Smooth muscle cell (in vitro differentiated cells): ENCODE measurements around the gene CARMIL1. TPM values are rescaled to one million over a fixed set of nuclear protein-coding genes. Genes with fewer than 3 reads are reported as not detected.

Experiments used
- DNase-seq: peaks from one replicate; lab custom pipeline; 2025; ENCODE audit not compliant: unreplicated experiment; lab: John Stamatoyannopoulos, UW
- H2AFZ ChIP-seq: fragments of 200-600 bp; sonication (generic); 2 replicates; pipeline ENCODE4 v1.6.0; 2016; ENCODE audit warnings: antibody characterized with exemption, low read depth, mild to moderate bottlenecking
- H3F3A ChIP-seq: fragments of 200-600 bp; sonication (generic); 2 replicates; pipeline ENCODE4 v1.6.0; 2017; ENCODE audit warnings: antibody characterized with exemption, low read depth
- H3K27ac ChIP-seq: fragments of 200-600 bp; sonication (generic); 2 replicates; pipeline ENCODE4 v1.5.1; 2016; ENCODE audit warnings: low read depth, mild to moderate bottlenecking
- H3K27me3 ChIP-seq: fragments of 200-600 bp; sonication (generic); 2 replicates; pipeline ENCODE4 v1.6.1; 2016; ENCODE audit warnings: low read depth, mild to moderate bottlenecking
- H3K36me3 ChIP-seq: fragments of 200-600 bp; sonication (generic); 2 replicates; pipeline ENCODE4 v1.5.1; 2016; ENCODE audit warnings: low read depth
- H3K4me1 ChIP-seq: fragments of 200-600 bp; sonication (generic); 2 replicates; pipeline ENCODE4 v1.5.1; 2016; ENCODE audit warnings: low read depth
- H3K4me2 ChIP-seq: fragments of 200-600 bp; sonication (generic); 2 replicates; pipeline ENCODE4 v1.6.0; 2016; ENCODE audit warnings: mild to moderate bottlenecking
- H3K4me3 ChIP-seq: fragments of 200-600 bp; sonication (generic); 2 replicates; pipeline ENCODE4 v1.5.1; 2016; ENCODE audit warnings: mild to moderate bottlenecking
- H3K79me2 ChIP-seq: fragments of 200-600 bp; sonication (generic); 2 replicates; pipeline ENCODE4 v1.6.0; 2016; ENCODE audit warnings: low read depth, mild to moderate bottlenecking
- H3K9ac ChIP-seq: fragments of 200-600 bp; sonication (generic); 2 replicates; pipeline ENCODE4 v1.6.0; 2016; ENCODE audit warnings: low read depth
- H3K9me3 ChIP-seq: fragments of 200-600 bp; sonication (generic); replicated peaks from 2 replicates; pipeline ENCODE4 v1.5.1; 2016; ENCODE audit warnings: low read depth
- H4K20me1 ChIP-seq: fragments of 200-600 bp; sonication (generic); 2 replicates; pipeline ENCODE4 v1.6.0; 2016; ENCODE audit warnings: low read depth
- WGBS: methylation state at CpG from one replicate; pipeline ENCODE4 v1.1.7; 2016; ENCODE audit warnings: low lambda C conversion rate; 5-methylcytosine and 5-hydroxymethylcytosine counted together
- polyA plus RNA-seq: library from polyadenylated mRNA; unstranded; fragments of >200 nt; fragmentation: Nextera tagmentation; extraction: Ambion mirVana; gene quantifications from 2 replicates; pipeline ENCODE4 v1.2.1, GENCODE V29; 2016
- total RNA-seq: library from RNA; depleted of rRNA; stranded (reverse); fragments of >200 nt; gene quantifications from 2 replicates; pipeline ENCODE4 v1.2.3, GENCODE V29; 2014
- TF ChIP-seq, protein P1 (sequence below): fragments of 200-600 bp; sonication (generic); IDR thresholded peaks from 2 replicates; pipeline ENCODE4 v1.5.1; 2017; ENCODE audit warnings: borderline replicate concordance, mild to moderate bottlenecking, antibody characterized with exemption; ENCODE audit not compliant: insufficient read depth, poor library complexity, severe bottlenecking

Gene CARMIL1
- total and polyA plus RNA-seq, 2 experiments from 2014 or later, result 7.6 to 24.1 TPM

DNA sequence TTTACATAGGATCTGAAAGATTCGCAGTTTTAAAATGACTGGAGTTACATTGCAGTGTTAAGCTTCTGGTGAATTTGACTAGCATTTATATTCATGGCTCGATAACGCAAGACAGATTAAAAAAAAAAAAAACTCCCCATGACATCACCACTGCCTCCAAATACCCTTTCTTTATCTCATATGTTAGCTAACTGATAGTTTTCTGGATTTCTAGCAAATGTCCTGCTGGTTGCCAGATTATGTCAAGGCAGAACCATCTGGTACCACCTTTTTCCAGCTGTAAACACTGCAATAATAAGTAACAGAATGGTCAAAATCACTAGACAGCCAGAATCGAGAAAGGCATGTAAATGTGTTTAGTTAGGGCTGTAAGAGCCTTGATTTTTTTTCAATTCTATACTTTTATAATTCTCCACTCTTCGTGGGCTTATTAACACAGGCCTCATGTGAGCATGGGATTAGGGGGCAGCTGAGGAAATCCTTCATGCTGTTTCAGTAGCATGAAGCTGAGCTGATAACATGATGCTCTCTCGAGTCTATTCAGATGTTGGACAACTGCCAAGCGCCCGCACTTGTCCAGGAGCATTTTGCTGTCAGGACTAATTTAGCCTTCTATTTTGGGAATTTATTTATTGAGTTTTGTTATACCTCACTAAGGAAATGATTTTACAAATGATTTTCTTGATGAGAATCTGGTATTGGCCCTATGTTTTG is 206.8 kb downstream of the CARMIL1 start:
- Histone ChIP-seq H3K36me3 (no peaks in the 10 kb centered on the region), H3K4me3 (no peak overlapping the region), H3K9me3 (no peaks in the 10 kb centered on the region), H3K4me1 (peaks cover 10% of the 10 kb centered on the region), H3K9ac (no peak overlapping the region), H2AFZ (no peak overlapping the region), H4K20me1 (no peaks in the 10 kb centered on the region), H3K79me2 (no peaks in the 10 kb centered on the region), H3K27ac (no peak overlapping the region), H3F3A (no peaks in the 10 kb centered on the region), H3K27me3 (no peaks in the 10 kb centered on the region), H3K4me2 (no peak overlapping the region)
- TF ChIP-seq, protein P1, sequence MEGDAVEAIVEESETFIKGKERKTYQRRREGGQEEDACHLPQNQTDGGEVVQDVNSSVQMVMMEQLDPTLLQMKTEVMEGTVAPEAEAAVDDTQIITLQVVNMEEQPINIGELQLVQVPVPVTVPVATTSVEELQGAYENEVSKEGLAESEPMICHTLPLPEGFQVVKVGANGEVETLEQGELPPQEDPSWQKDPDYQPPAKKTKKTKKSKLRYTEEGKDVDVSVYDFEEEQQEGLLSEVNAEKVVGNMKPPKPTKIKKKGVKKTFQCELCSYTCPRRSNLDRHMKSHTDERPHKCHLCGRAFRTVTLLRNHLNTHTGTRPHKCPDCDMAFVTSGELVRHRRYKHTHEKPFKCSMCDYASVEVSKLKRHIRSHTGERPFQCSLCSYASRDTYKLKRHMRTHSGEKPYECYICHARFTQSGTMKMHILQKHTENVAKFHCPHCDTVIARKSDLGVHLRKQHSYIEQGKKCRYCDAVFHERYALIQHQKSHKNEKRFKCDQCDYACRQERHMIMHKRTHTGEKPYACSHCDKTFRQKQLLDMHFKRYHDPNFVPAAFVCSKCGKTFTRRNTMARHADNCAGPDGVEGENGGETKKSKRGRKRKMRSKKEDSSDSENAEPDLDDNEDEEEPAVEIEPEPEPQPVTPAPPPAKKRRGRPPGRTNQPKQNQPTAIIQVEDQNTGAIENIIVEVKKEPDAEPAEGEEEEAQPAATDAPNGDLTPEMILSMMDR, result no peak
- DNase-seq, result no peak
- 67% methylated on average over 8 of the region's 8 CpGs for WGBS

DNA sequence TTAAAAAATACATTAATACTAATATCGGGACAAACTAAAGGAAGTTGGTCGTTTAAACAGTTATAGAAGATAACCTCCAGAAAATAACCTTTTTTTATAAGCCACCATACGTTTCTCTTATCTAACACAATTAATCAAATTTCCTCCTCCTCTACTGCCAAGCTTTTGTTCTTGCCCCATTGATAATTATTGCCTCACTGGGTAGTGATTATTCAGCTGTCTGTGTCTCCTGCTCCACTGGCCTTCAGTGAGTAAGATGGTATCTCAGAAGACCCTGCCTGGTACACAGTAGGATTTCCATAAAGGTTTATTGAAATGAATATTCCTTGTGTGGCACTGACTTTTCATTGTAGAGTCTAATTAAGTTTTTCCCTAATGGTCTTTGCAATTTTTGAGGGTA is 207.4 kb downstream of the CARMIL1 start:
- Histone ChIP-seq H3F3A (no peaks in the 10 kb centered on the region), H3K27ac (no peak overlapping the region), H3K36me3 (no peaks in the 10 kb centered on the region), H4K20me1 (no peaks in the 10 kb centered on the region), H3K4me3 (no peak overlapping the region), H2AFZ (no peak overlapping the region), H3K9ac (no peak overlapping the region), H3K9me3 (no peaks in the 10 kb centered on the region), H3K79me2 (no peaks in the 10 kb centered on the region), H3K4me2 (no peak overlapping the region), H3K4me1 (peaks cover 5% of the 10 kb centered on the region), H3K27me3 (no peaks in the 10 kb centered on the region)
- 84% methylated on average over 3 of the region's 3 CpGs for WGBS
- no peak for DNase-seq
- TF ChIP-seq, protein P1, result no peak

DNA sequence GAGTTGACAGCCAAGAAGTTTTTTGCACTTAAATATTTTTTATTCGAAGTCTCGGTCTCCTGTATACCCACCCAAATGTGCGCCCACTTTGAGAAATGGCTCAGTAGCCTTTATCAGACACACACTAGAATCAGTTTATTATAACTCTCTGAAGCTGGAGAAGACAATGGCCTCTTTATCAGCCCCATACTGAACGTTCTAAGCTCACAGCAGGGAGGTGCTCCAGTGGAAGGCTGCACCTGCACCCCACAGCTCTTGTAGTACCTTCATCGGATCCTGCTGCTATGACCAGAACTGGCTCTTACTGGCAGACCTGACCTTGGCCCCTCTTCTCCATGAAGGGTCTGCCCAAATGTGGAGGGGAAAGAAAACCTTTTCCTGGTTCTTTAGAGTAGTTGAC is 207.8 kb downstream of the CARMIL1 start:
- no peaks in the 10 kb centered on the region for H4K20me1 ChIP-seq
- no peak overlapping the region for H3K4me2 ChIP-seq
- H3K36me3 ChIP-seq, result no peaks in the 10 kb centered on the region
- DNase-seq, result no peak
- no peak overlapping the region for H3K4me3 ChIP-seq
- H3K9me3 ChIP-seq, result no peaks in the 10 kb centered on the region
- 94% methylated on average over 5 of the region's 5 CpGs for WGBS
- no peak overlapping the region for H3K9ac ChIP-seq
- no peaks in the 10 kb centered on the region for H3K79me2 ChIP-seq
- H2AFZ ChIP-seq, result no peak overlapping the region
- no peak overlapping the region for H3K27ac ChIP-seq
- no peaks in the 10 kb centered on the region for H3K27me3 ChIP-seq
- H3K4me1 ChIP-seq, result peaks cover 2% of the 10 kb centered on the region
- TF ChIP-seq, protein P1, result no peak
- no peaks in the 10 kb centered on the region for H3F3A ChIP-seq

DNA sequence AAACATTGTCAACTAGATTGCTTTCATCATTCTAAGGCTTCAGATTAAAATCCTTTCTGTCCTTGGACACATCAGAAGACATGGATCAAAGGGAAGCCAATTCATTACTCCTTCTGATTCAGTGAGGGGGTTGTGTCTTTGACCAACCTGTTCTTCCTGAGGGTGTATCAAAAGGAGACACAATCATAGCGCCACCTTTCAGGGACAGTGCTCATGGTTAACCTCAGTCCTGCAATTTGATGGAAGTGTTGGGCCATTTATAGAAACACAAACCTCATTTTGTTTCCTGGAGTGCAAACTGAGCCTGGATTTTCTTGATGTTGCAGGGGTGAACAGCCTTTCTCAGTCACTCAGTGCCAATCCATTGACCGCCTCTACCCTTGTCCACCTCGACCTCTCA is 209.0 kb downstream of the CARMIL1 start:
- TF ChIP-seq, protein P1, result no peak
- DNase-seq, result no peak
- Histone ChIP-seq H3K9me3 (no peaks in the 10 kb centered on the region), H2AFZ (no peak overlapping the region), H3K27me3 (no peaks in the 10 kb centered on the region), H3F3A (no peaks in the 10 kb centered on the region), H3K4me2 (no peak overlapping the region), H3K36me3 (no peaks in the 10 kb centered on the region), H3K4me1 (no peaks in the 10 kb centered on the region), H4K20me1 (no peaks in the 10 kb centered on the region), H3K9ac (no peak overlapping the region), H3K27ac (no peak overlapping the region), H3K79me2 (no peaks in the 10 kb centered on the region), H3K4me3 (no peak overlapping the region)
- WGBS, result 96% methylated on average over 3 of the region's 3 CpGs
